Nephron (organoid): ENCODE results near the gene LRRC15.

Experiments
- H3K27ac Mint-ChIP-seq, 3 experiments: 2 replicates each; pipeline ENCODE4 v1.8.0; 2020; ENCODE audit warnings: mixed read lengths in 3 of 3, mild to moderate bottlenecking in 2 of 3, moderate library complexity in 1 of 3
- H3K27me3 Mint-ChIP-seq: 2 replicates; pipeline ENCODE4 v1.8.0; 2021; ENCODE audit warnings: low read depth, mild to moderate bottlenecking, moderate library complexity, mixed read lengths
- H3K36me3 Mint-ChIP-seq: 2 replicates; pipeline ENCODE4 v1.8.0; 2020; ENCODE audit warnings: low read depth, mixed read lengths
- H3K4me1 Mint-ChIP-seq: 2 replicates; pipeline ENCODE4 v1.8.0; 2020; ENCODE audit warnings: mixed read lengths
- H3K4me3 Mint-ChIP-seq, 3 experiments: 2 replicates each; pipeline ENCODE4 v1.8.0; 2020; ENCODE audit warnings: mild to moderate bottlenecking in 3 of 3, mixed read lengths in 3 of 3, moderate library complexity in 2 of 3
- H3K9me3 Mint-ChIP-seq: 2 replicates; pipeline ENCODE4 v1.8.0; 2020; ENCODE audit warnings: mixed read lengths
- TF ChIP-seq, protein P1 (sequence below), 3 experiments: fragments of 200-600 bp; sonication (generic); IDR thresholded peaks; one replicate each; pipeline ENCODE4 v1.5.0; 2021; ENCODE audit warnings: antibody characterized with exemption in 3 of 3; ENCODE audit not compliant: unreplicated experiment in 3 of 3

The LRRC15 gene

GRCh38 chr3:194390835-194391234, 21.3 kb upstream of the LRRC15 start:
- Mint-ChIP-seq H3K36me3 (no peaks in the 10 kb centered on the region), H3K4me3 (no peak overlapping the region), H3K27ac (no peak overlapping the region), H3K27me3 (peaks cover 22% of the 10 kb centered on the region), H3K4me1 (peaks cover 7% of the 10 kb centered on the region), H3K9me3 (peaks cover 22% of the 10 kb centered on the region)
- TF ChIP-seq, protein P1, sequence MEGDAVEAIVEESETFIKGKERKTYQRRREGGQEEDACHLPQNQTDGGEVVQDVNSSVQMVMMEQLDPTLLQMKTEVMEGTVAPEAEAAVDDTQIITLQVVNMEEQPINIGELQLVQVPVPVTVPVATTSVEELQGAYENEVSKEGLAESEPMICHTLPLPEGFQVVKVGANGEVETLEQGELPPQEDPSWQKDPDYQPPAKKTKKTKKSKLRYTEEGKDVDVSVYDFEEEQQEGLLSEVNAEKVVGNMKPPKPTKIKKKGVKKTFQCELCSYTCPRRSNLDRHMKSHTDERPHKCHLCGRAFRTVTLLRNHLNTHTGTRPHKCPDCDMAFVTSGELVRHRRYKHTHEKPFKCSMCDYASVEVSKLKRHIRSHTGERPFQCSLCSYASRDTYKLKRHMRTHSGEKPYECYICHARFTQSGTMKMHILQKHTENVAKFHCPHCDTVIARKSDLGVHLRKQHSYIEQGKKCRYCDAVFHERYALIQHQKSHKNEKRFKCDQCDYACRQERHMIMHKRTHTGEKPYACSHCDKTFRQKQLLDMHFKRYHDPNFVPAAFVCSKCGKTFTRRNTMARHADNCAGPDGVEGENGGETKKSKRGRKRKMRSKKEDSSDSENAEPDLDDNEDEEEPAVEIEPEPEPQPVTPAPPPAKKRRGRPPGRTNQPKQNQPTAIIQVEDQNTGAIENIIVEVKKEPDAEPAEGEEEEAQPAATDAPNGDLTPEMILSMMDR (IDR thresholded peaks at IDR 0.05; ENCODE audit: unreplicated experiment in 3 of 3), result no peak

GRCh38 chr3:194389269-194389668, 19.7 kb upstream of the LRRC15 start:
- TF ChIP-seq, protein P1 (IDR thresholded peaks at IDR 0.05; ENCODE audit: unreplicated experiment in 3 of 3), result no peak
- H3K27ac Mint-ChIP-seq, result no peak overlapping the region
- H3K4me3 Mint-ChIP-seq, result no peak overlapping the region
- peaks cover 22% of the 10 kb centered on the region for H3K9me3 Mint-ChIP-seq
- no peaks in the 10 kb centered on the region for H3K36me3 Mint-ChIP-seq
- H3K4me1 Mint-ChIP-seq, result no peaks in the 10 kb centered on the region
- H3K27me3 Mint-ChIP-seq, result peaks cover 22% of the 10 kb centered on the region

GRCh38 chr3:194387926-194388418, 18.4 kb upstream of the LRRC15 start:
- peaks cover 22% of the 10 kb centered on the region for H3K27me3 Mint-ChIP-seq
- H3K27ac Mint-ChIP-seq, result no peak overlapping the region
- TF ChIP-seq, protein P1 (IDR thresholded peaks at IDR 0.05; ENCODE audit: unreplicated experiment in 3 of 3), result no peak
- no peaks in the 10 kb centered on the region for H3K36me3 Mint-ChIP-seq
- no peak overlapping the region for H3K4me3 Mint-ChIP-seq
- no peaks in the 10 kb centered on the region for H3K4me1 Mint-ChIP-seq
- H3K9me3 Mint-ChIP-seq, result peaks cover 22% of the 10 kb centered on the region

DNA sequence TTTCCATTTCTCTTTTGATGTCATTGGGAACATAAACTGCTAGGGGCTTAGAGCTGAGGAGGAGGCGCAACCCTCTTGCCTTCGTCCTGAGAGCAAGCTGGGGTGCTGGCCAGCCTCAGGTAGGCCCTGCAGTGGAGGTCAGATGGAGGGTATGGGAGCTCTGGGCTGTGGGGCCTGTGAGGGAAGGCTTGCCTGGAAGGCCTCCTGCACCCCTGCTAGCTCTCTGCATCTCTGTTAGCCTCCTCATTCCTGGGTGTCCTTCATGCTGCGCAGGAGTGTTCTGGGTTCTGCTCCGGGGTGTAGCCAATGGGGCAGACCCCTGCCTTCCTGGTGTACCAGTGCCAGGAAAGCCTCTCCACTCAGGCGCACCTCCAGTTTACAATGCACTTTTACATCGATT, 17.7 kb upstream of the LRRC15 start:
- TF ChIP-seq, protein P1 (IDR thresholded peaks at IDR 0.05; ENCODE audit: unreplicated experiment in 3 of 3), result no peak
- H3K27me3 Mint-ChIP-seq, result peaks cover 18% of the 10 kb centered on the region
- H3K4me3 Mint-ChIP-seq, result no peak overlapping the region
- H3K27ac Mint-ChIP-seq, result no peak overlapping the region
- no peaks in the 10 kb centered on the region for H3K4me1 Mint-ChIP-seq
- peaks cover 20% of the 10 kb centered on the region for H3K9me3 Mint-ChIP-seq
- no peaks in the 10 kb centered on the region for H3K36me3 Mint-ChIP-seq

DNA sequence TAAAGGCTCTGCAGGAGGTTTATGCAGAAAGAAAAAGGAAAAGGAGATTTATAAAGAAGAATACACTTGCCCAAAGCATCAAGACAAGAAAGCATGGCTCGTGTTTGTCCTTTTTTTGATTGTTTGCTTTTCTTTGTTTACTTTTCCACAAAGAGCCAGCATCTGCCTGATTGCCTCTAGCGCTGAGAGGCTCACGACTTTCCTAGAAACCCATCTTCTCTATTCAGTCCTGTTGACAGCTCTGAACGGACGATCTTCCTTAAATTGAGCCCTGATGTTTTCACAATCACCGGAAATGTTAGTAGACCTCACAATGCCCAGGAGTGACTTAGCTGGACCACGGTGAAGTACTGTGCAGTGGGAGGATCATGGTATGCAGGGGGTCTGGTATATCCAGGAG, 17.1 kb upstream of the LRRC15 start:
- Mint-ChIP-seq H3K4me3 (no peak overlapping the region), H3K27me3 (peaks cover 18% of the 10 kb centered on the region), H3K27ac (no peak overlapping the region), H3K4me1 (no peaks in the 10 kb centered on the region), H3K9me3 (peaks cover 20% of the 10 kb centered on the region), H3K36me3 (no peaks in the 10 kb centered on the region)
- TF ChIP-seq, protein P1 (IDR thresholded peaks at IDR 0.05; ENCODE audit: unreplicated experiment in 3 of 3), result no peak

DNA sequence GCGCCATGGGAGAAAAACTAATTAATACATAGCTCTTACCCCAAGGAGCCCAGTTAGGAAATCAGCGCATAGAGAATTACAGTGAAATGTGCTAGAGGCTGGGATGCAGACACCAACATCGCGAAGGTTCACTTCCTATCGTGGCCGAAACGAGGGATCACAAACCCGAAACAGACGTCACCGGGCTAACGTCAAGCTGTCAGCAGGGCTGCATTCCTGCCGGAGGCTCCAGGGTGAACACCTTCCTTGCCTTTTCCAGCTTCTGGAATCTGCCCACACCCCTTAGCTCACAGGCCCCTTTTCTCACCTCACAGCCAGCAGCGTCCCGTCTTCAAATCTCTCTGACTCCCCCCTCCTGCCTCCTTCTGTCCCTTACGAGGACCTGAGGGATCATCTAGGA, 16.5 kb upstream of the LRRC15 start:
- Mint-ChIP-seq H3K36me3 (no peaks in the 10 kb centered on the region), H3K9me3 (peaks cover 17% of the 10 kb centered on the region), H3K27me3 (peaks cover 18% of the 10 kb centered on the region), H3K4me1 (no peaks in the 10 kb centered on the region), H3K4me3 (no peak overlapping the region), H3K27ac (no peak overlapping the region)
- TF ChIP-seq, protein P1 (IDR thresholded peaks at IDR 0.05; ENCODE audit: unreplicated experiment in 3 of 3), result no peak
